ENCODE results near the gene BLOC1S1. TPM values are rescaled to one million over a fixed set of nuclear protein-coding genes. Genes with fewer than 3 reads are reported as not detected.

BLOC1S1 gene
- total RNA-seq, 1 experiment from 2014 or later, result 85.5 TPM

DNA sequence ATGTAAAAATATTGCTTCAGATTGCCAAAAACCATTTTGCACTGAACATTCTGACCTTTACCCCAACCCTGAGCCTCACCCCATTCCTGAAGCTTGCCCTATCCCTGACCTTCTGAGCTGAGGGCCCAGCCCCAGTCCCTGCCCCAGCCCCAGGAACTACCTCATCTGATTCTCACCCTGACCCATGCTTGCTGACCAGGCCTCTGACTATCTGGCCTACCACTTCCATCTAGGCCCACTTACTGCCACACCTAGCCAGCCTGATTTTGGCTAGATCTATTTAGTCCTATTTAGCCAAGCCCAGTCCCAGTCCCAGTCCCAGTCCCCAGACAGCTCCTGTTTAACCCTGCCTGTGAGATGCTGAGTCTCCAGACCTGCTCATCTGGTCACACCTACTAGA is 45.6 kb upstream of the BLOC1S1 start:
- TF ChIP-seq TCF7L2 (IDR thresholded peaks at IDR 0.05; ENCODE audit: borderline replicate concordance, extremely low read depth, insufficient read depth, insufficient read length), result no peak
- no peak for TF ChIP-seq YY1 (IDR thresholded peaks at IDR 0.05; ENCODE audit: extremely low read depth, insufficient replicate concordance, low read depth, low read length)
- no peak for TF ChIP-seq EZH2phosphoT487 (IDR thresholded peaks at IDR 0.05; ENCODE audit: borderline replicate concordance)
- no peak for TF ChIP-seq JUND (IDR thresholded peaks at IDR 0.05)
- TF ChIP-seq SIN3A (IDR thresholded peaks at IDR 0.05; ENCODE audit: low read depth), result no peak
- TF ChIP-seq, protein P1, sequence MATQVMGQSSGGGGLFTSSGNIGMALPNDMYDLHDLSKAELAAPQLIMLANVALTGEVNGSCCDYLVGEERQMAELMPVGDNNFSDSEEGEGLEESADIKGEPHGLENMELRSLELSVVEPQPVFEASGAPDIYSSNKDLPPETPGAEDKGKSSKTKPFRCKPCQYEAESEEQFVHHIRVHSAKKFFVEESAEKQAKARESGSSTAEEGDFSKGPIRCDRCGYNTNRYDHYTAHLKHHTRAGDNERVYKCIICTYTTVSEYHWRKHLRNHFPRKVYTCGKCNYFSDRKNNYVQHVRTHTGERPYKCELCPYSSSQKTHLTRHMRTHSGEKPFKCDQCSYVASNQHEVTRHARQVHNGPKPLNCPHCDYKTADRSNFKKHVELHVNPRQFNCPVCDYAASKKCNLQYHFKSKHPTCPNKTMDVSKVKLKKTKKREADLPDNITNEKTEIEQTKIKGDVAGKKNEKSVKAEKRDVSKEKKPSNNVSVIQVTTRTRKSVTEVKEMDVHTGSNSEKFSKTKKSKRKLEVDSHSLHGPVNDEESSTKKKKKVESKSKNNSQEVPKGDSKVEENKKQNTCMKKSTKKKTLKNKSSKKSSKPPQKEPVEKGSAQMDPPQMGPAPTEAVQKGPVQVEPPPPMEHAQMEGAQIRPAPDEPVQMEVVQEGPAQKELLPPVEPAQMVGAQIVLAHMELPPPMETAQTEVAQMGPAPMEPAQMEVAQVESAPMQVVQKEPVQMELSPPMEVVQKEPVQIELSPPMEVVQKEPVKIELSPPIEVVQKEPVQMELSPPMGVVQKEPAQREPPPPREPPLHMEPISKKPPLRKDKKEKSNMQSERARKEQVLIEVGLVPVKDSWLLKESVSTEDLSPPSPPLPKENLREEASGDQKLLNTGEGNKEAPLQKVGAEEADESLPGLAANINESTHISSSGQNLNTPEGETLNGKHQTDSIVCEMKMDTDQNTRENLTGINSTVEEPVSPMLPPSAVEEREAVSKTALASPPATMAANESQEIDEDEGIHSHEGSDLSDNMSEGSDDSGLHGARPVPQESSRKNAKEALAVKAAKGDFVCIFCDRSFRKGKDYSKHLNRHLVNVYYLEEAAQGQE (IDR thresholded peaks at IDR 0.05; ENCODE audit: low read depth), result no peak
- no peak for TF ChIP-seq SRF (IDR thresholded peaks at IDR 0.05; ENCODE audit: low read depth)
- TF ChIP-seq, protein P2, sequence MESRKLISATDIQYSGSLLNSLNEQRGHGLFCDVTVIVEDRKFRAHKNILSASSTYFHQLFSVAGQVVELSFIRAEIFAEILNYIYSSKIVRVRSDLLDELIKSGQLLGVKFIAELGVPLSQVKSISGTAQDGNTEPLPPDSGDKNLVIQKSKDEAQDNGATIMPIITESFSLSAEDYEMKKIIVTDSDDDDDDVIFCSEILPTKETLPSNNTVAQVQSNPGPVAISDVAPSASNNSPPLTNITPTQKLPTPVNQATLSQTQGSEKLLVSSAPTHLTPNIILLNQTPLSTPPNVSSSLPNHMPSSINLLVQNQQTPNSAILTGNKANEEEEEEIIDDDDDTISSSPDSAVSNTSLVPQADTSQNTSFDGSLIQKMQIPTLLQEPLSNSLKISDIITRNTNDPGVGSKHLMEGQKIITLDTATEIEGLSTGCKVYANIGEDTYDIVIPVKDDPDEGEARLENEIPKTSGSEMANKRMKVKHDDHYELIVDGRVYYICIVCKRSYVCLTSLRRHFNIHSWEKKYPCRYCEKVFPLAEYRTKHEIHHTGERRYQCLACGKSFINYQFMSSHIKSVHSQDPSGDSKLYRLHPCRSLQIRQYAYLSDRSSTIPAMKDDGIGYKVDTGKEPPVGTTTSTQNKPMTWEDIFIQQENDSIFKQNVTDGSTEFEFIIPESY (IDR thresholded peaks at IDR 0.05; ENCODE audit: extremely low read depth, insufficient replicate concordance, low read length), result no peak
- TF ChIP-seq ZNF274 (IDR thresholded peaks at IDR 0.05; ENCODE audit: low read depth, low read length), result no peak
- TF ChIP-seq CBX3 (IDR thresholded peaks at IDR 0.05; ENCODE audit: low read depth), result no peak
- TF ChIP-seq EGR1 (IDR thresholded peaks at IDR 0.05; ENCODE audit: low read depth), result no peak
- no peak for TF ChIP-seq POLR2AphosphoS5 (IDR thresholded peaks at IDR 0.05; ENCODE audit: low read depth, low read length)
- TF ChIP-seq RAD21 (IDR thresholded peaks at IDR 0.05; ENCODE audit: low read depth), result no peak
- TF ChIP-seq EZH2 (IDR thresholded peaks at IDR 0.05), result no peak
- no peak for TF ChIP-seq ELF1 (IDR thresholded peaks at IDR 0.05; ENCODE audit: borderline replicate concordance, low read depth)
- TF ChIP-seq, protein P3, sequence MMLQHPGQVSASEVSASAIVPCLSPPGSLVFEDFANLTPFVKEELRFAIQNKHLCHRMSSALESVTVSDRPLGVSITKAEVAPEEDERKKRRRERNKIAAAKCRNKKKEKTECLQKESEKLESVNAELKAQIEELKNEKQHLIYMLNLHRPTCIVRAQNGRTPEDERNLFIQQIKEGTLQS (IDR thresholded peaks at IDR 0.05), result no peak
- TF ChIP-seq SP1 (IDR thresholded peaks at IDR 0.05; ENCODE audit: low read depth), result no peak
- TF ChIP-seq CEBPB (IDR thresholded peaks at IDR 0.05; ENCODE audit: low read depth), result no peak
- no peak for TF ChIP-seq ZFX (IDR thresholded peaks at IDR 0.05)
- TF ChIP-seq, protein P4, sequence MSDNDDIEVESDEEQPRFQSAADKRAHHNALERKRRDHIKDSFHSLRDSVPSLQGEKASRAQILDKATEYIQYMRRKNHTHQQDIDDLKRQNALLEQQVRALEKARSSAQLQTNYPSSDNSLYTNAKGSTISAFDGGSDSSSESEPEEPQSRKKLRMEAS (IDR thresholded peaks at IDR 0.05), result no peak
- Histone ChIP-seq H3K4me1 (ENCODE audit: control insufficient read depth in 1 of 2, insufficient read depth in 2 of 2, low read length in 2 of 2) (peaks cover 0 to under 1% of the 10 kb centered on the region in 2 experiments; a peak in 1 of 4 replicates), H3K9ac (ENCODE audit: low read length) (no peak overlapping the region), H4K20me1 (ENCODE audit: insufficient read depth) (no peaks in the 10 kb centered on the region), H3K9me3 (ENCODE audit: control insufficient read depth in 1 of 2, insufficient read depth in 1 of 2, low read depth in 1 of 2, low read length in 2 of 2) (no peaks in the 10 kb centered on the region), H3K4me3 (replicated peaks in 1 of 2; ENCODE audit: low read depth in 1 of 2, low read length in 2 of 2) (no peak overlapping the region), H3K27me3 (ENCODE audit: insufficient read depth, low read length) (no peaks in the 10 kb centered on the region), H3K9me2 (ENCODE audit: insufficient read depth) (0 out of 2 replicates have a peak, but pooled peaks cover 3% of the 10 kb centered on the region), H3K36me3 (ENCODE audit: control insufficient read depth in 1 of 2, insufficient read depth in 2 of 2, low read length in 2 of 2) (no peaks in the 10 kb centered on the region), H3K4me2 (ENCODE audit: low read length) (no peak overlapping the region), H3K27ac (ENCODE audit: low read depth, low read length) (no peak overlapping the region), H2AFZ (ENCODE audit: low read depth, low read length, poor library complexity, severe bottlenecking) (no peak overlapping the region), H3K79me2 (ENCODE audit: insufficient read depth, low read length) (no peaks in the 10 kb centered on the region)
- DNase-seq (ENCODE audit: low read depth, low spot score) (no peak), ATAC-seq (no peak)
- no TSS peak for BruUV-seq (replicated peaks)
- RAD21 ChIA-PET (ENCODE audit: low non-redundant PET in 1 of 2, low total read pairs in 2 of 2, uncharacterized antibody in 2 of 2, unreplicated experiment in 2 of 2), result no interaction called here
- intact Hi-C loops (cut with micrococcal nuclease), result no loop called here
- POLR2A ChIA-PET, result interaction anchor here (0.6 kb wide), 1 partner anchor 18 kb away, joined by 7 read pairs; no protein-coding TSS in a partner anchor
- CTCF ChIA-PET, result no interaction called here
